AG20443 (cell line): Measurements from ENCODE around the gene BICRA.
"Not testable (repeated sequence)": the region's sequence is repeated elsewhere in the genome, so short reads cannot be mapped to it uniquely, and the experiment has no call there.

ENCODE experiments used
- DNase-seq: peaks from one replicate; pipeline ENCODE4 v3.0.0; 2012; ENCODE audit warnings: low spot score, mixed read lengths

Gene BICRA

DNA sequence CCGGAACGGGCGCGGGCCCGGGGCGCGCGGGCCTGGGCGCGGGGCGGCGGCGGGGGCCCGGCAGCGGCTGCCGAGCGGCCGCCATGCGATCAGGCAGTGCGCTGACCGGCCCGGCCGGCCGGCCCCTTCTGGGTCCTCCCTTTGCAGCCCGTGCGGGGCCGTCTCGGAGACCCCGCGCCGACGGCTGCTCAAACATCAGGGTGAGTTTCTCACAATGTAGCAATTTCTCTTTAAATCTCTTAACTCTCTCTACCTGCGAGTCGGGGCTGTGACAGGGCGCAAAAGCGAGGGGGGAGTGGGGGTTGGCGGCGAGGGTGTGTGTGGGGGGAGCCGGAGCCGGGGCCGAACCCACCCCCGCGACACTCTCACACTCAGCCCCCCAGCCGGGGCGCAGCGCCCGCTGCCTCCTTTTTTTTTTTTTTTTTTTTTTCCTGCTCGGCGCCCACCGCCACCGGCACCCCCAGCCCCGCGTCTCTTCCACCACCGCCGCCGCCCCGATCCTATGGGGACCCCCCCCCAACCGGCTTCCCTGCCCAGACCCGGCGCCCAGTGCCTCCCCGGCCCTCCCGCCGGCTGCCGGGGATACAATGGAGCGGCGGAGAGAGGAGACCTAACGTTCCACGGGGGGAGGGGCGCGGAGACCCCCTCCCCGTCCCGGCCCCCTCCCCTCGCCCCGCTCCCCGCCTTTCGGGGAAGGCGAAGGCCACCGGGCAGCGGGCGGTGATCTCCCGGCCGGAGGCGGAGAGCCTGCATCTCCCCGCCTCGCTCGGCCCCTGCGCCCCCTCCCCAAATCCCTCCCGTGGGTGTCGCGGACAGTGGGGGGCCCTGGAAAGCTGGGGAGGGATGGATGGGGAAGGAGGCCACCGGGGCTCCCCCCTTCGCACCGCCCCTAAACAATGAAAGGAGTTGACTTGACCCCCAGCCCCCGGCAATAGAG is at the start of gene BICRA:
BICRA (plus strand) TSS at position 166 of the 937 bp plus-strand sequence. CDS start 64,441 bp downstream, outside the sequence.
- DNase-seq, result peak; percentile 91

DNA sequence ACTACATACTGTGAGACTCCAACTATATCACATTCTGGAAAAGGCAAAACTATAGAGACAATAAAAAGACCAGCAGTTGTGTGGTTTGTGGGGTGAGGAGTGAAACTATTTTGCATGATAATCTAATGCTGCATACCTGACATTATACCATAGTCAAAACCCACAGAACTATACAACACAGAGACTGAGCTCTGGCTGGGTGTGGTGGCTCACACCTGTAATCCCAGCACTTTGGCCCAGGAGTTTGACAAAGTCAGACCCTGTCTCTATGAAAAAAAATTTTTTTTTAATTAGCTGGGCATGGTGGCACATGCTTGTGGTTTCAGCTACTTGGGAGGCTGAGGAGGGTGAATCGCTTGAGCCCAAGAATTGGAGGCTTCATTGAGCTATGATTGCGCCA is 47.9 kb upstream of the BICRA start:
- no peak for DNase-seq

DNA sequence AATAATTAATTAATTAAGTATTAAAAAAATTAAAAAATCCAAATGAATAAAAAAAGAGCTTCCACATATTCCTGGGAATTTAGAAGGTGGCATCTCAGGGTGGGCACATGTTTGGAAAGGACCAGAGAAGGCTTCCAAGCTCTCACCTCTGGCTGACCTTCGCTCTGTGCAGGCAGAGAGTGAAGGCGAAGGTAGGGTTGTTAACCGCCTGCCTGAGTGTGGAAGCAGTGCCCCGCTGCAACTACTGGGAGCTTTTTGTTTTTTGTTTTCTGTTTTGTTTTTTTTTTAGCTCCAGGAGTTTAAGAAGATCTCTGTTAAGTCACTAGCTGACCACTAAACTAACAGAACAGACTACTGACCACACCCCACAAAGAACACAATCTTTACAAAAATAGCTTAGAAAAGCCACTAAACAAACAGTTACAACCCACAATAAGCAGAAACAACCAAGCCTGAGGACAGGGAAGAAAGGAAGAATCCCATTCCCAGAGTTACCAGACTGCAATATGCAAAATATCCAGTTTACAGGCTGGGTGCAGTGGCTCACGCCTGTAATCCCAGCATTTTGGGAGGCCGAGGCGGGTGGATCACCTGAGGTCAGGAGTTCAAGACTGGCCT is 47.4 kb upstream of the BICRA start:
- no peak for DNase-seq

DNA sequence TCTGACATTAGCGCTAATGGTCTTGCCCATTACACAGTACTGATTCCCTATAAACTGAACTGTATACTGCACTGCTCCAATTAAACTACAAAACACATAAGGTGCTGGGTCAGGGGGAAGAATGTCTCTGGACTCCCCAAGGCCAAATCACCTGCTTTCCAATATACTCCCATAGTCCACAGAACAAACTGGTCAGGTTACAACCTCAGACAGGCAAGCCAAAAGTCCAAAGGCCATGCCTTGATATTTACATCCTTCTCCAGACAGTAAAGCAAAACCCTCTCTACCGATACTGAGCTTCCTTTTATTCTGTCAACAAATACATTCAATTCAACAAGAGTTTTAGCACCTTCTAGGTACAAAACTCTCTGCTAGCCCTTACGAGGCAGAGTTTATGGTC is 44.9 kb upstream of the BICRA start:
- no peak for DNase-seq

DNA sequence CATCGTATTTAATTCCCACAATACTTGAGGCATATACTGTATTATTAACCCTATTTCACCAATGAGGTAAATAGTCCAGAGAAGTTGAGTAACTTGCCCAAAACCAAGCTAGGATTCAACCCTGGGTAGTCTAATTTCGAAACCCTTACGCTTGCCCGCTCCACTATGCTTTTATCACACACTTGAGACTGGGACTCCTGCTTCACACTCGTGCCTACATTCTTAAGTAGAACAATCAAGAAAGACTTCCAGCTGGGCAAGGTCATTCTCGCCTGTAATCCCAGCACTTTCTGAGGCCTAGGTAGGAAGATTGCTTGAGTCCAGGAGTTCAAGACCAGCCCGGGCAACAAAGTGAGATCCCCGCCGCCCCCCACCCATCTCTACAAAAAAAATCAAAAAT is 39.6 kb upstream of the BICRA start:
- no peak for DNase-seq

DNA sequence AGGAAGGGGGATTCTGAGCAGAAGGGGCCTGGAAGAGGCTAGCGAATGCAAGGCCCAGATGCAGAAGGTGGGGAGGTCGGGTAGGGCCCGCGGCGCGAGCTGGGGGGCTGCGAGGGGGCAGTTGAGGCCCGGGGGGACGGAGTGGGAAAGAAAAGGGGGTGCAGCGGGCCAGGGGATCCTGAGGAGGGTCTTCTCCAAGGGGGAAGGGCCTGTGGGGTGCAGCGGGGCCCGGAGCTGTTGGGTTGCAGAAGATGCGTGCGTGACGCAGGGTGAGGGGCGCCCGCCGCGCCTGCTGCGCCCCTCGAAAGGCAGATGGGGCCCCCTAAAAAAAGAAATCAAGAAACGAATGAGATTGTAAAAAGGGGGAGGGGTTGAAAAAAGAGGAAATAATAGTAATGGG is 36.3 kb upstream of the BICRA start:
- DNase-seq, result no peak

DNA sequence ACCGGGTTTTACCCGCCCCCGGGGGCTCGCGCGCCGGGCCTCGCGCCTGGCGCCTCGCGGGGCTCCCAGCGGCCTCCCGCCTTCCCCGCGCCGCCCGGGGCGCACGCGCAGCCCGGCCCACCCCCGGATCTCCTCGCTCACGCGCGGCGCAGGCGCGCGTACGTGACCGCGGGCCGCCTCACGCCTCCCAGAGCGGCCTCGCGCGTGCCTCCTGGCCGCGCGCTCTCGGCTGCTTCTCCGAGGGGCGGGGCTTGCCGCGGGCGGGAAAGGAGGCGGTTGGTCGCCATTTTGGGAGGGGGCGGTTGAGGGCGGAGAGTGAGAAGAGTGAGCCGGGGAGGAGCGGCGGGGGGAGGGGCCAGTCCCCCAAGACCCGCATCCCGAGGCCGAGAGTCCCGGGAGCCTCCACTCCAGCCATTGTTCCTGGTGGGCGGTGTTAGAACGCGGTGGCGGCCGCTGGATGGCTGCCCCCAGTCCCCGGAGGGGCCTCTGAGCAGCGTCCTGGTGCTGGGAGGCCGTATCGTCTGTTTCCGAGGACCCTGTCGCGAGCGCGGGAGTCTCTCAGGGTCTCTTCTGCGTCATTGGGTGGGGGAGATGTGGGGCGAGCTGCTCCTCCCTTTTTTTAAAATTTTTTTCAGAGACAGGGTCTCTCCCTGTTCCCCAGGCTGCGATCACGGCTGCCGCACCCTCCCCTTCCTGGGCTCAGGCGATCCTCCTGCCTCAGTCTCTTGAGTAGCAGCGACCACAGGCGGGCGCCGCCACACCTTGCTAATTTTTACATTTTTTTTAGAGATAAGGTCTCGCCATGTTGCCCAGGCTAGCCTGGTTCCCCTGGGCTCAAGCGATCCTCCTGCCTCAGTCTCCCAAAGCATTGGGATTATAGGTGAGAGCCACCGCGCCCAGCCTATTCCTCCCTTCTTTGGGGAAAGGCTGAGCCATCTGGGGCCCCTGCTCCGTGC is 35.6 kb upstream of the BICRA start, which contains the start of gene ZNF541:
ZNF541 (minus strand) TSS at position 78 of the 956 bp plus-strand sequence. CDS start 17,292 bp downstream, outside the sequence.
- DNase-seq, result peak; percentile 90

DNA sequence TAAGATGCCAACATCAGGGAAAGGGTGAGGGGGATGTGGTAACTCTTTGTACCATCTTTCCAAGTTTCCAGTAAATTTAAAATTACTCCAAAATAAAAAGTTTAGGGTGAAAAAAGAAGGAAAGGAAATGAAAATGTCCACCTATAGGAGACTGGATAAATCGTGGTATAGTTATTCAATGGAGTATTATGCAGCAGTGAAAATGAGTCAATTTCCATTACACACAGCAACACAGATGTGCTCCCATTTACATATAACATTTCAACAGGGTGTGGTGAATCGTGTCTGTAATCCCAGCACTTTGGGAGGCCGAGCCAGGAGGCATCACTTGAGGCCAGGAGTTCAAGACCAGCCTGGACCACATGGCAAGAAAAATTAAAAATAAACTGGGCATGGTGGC is 28.5 kb upstream of the BICRA start:
- DNase-seq, result no peak

DNA sequence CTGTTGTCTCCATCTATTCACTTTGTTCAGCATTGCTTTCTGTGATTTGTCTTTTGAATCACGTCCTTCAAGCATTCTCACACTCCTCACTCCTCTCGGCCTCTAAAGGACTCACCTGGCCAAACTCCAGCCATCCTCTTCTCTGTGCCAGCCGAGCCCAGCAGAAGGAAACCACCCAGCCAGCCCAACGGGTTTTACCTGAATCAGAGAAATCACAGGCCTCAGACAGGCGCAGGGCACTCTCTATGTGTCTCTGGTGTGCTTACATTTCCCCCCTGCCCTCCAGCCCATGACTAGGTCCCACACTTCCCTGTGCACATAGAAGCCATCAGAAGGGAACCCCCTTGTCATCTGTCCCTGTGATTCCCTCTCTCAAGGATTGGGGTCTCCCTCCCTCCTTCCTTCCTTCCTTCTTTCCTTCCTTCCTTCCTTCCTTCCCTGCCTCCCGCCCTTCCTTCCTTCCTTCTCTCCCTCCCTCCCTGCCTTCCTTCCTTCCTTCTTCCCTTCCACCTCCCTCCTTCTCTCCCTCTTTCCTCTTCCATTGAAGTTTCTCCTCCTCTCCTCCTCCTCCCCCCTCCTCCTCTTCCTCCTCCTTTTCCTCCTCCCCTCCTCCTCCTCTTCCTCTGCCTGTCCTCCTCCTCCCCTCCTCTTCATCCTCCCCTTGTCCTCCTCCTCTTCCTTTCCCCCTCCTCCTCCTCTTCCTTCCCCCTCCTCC is 27.2 kb upstream of the BICRA start:
- no peak for DNase-seq

DNA sequence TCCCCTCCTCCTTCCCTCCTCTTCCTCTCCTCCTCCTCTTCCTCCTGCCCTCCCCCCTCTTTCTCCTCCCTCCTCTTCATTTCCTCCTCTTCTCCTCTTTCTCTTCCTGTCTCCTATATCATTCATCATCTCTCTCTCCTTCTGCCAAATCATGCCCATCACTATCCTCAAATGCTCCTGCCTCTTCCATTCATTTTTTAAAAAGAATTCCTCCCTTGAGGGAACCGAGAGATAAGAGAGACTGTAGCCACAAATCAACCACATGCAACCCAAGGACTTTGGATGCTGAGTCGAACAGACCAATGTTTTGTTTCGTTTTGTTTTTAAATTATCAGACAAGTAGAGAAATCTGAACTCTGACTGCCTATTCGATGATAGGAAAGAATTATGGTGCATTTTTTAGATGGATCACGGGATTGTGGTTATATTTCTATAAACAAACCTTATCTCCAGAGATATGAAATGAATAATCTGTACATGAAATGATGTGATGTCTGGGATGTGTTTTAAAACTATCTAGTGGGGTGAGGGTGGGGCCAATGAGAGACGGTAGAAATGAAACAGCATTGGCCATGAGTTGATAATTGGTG is 26.5 kb upstream of the BICRA start:
- DNase-seq, result peak; percentile 49

DNA sequence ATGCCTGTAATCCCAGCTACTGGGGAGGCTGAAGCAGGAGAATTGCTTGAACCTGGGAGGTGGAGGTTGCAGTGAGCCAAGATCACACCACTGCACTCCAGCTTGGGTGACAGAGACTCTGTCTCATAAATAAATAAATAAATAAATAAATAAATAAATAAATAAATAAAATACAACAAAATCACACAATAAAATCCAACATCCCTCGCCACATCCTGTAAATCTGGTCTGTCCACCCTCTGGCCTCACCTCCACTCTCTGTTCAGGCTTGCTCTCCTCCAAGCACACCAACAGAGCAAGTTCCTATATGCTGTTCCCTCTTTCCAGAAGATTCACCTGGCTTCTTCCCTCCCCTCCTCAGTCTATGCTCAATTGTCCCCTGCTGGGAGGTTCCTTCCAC is 25.8 kb upstream of the BICRA start:
- DNase-seq, result not testable (repeated sequence)

DNA sequence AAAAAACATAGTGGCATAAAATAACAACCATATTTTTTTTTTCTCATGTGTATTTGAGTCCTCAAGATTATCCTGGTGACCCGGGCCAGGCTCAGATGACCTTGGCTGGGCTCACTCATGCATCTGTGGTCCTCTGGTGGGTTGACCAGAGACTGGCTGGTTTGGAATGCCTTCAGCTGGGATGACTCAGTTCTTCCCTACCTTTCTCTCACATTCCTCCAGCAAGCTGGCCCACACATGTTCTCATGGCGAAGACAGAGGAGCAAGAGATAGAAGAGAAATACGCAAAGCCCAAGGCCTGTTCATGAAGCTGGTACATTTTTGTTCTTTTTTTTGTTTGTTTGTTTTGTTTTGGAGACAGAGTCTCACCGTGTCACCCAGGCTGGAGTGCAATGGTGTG is 21.6 kb upstream of the BICRA start:
- peak; percentile 20 for DNase-seq

DNA sequence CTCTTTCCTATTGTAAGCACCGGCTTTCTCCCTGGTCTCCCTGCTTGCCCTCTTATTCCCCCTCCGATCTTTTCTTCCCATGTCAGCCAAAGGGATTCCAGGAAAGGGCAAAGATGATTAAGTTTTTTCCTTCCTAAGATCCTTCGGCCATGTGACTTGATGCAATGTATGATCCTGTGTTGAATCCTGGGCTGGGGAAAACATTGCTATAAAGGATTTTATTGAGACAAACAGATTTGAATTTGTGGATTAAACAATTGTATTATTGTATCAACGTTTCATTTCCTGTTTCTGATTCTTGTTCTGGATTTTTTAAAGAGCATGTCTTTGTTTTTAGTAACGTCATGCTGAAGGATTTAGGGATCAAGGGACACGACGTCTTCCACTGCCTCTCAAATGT is 19.1 kb upstream of the BICRA start:
- DNase-seq, result no peak

DNA sequence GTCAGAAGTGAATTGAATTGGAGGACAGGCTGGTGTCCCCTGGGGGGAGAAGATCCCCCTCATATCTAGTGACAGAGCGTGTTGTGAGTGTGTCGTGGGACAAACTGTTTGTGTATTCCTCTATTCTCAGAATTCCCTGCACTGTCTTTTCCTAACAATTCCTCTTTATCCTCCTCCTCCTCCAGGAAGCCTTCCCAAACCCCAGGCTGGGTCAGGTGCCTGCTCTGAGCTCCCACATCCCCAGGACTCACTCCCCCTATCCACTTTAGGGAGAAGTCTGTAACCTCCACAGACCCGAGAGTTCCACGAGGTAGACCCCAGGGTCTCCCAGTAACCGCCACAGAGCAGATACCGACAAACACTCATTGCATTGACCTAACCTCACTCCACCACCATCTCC is 15.1 kb upstream of the BICRA start:
- no peak for DNase-seq

DNA sequence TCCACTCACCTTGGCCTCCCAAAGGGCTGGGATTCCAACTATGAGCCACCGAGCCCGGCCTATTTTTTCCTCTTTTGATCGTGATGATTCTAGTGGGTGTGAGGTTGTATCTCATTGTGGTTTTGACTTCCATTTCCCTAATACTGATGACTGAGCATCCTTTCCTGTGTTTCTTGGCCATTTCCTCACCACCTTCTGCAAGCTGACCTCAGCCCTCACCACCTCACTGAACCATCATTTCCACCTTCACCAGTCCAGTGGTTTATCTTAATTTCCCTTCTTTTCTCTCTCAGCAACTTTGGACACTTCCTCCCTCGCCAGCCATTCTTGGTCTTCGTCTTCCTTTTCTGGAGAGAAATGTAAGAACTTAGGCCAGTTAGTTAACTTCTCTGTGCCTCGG is 13.0 kb upstream of the BICRA start:
- DNase-seq, result no peak

DNA sequence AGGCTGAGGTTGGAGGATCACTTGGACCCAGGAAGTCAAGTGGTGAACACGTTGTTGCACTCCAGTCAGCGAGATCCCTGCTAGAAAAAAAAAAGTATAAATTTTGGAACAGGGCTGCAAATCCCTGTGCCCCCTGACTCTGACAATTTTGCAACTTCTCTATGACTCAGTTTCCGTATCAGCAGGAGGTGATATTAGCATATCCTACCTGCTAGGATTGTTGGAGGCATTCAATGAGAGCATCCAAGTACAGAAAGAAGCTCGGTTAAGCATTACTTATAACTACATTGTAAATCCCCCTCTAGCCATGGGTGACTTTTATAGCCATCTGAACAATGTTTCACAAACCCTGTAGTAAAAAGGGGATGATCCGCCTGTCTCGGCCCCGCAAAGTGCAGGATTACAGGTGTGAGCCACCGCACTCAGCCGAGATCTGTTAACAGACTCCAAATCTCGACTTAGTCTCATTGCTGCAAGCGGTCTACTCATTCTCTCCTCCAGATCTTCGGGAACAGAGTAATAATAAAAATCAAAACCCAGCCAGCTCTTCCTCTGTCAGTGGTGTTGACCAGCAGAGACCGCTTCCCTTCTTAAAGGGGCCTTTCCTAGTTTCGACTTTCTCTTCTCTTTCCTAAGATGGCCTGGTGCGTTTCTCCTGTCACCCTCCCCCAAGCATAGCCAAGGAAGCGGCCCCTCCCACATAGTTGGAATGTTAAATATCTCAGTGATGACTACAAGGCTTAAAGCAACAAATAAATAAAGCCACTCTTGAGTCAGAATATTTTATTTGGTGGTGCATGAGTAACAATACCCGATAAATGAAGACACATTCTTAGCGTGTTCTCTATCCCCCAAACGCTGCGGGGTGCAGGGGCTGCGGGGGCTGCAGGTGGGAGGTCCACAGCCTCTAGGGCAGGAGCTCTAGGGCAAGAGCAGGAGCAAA is 10.3 kb upstream of the BICRA start:
- DNase-seq, result peak; percentile 93

DNA sequence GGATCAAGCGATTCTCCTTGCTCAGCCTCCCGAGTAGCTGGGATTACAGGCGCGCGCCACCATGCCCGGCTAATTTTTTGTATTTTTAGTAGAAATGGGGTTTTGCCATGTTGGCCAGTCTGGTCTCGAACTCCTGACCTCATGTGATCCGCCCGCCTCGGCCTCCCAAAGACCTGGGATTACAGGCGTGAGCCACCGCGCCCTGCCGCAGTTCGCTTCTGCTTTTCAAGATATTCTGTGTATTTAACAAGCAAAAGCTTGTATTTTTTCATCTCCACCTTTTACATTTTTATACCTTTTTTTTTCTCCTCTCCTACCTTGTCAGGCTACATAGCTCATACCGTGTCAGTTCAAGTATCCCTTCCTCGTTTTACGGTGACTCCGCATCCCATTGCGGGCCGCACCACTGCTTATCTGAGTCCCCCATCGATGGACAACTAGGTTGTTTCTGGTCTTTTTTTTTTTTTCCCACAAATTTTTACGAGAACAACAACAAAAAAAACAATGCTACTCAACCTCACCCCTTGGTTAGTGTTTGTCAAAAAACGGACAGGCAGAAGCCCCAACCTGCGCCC is 9.2 kb upstream of the BICRA start:
- DNase-seq, result not testable (repeated sequence)

DNA sequence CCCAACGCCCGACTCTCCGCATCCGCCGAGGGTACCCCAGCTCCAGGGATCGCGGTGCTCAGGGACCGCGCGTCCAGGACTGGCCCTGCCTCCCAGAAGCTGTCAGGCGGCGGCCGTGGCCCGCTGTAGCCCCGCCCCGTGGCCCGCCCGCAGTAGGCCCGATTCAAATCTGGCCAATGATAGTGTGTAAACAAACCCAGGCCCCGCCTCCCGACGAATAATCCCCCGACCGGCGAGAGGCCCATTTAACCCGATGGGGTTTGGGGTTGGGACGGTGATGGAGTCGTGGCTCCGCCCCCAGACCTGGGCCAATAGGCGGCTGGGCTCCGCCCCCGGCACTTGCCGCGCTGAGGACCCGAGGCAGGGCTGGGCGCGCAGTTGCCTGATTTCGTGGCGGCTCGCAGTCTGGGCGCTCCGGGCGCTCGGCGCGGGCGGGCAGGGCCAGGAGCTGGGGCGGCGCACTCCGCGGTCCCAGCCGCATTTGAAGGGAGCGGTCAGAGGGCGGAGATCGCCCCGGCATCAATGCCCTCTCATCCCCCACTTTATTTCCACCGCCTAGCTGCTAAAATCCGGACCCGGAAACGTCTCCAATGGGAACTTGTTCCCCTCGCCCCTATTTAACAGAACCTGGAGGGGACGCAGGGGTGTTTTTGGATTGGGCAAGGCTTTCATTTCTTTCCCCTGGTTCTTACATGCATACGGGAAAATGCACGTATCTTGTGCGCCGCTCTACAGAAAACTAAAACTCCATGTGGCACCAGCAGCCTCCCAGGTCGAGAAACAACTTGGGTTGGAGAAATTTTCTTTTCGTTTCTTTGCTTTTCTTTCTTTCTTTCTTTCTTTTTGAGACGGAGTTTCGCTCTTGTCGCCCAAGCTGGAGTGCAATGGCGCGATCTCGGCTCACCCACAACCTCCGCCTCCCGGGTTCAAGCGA is 8.4 kb upstream of the BICRA start:
- peak; percentile 99 for DNase-seq
